Thyroid gland (tissue), 4 donors: ENCODE measurements around the gene UBXN7. TPM values are rescaled to one million over a fixed set of nuclear protein-coding genes. Genes with fewer than 3 reads are reported as not detected.

Source experiments
- DNase-seq, 2 donors: peaks; one replicate each; pipeline ENCODE4 v3.0.0-alpha.2; 2019
- H3K27ac ChIP-seq, 3 donors: fragments of 200-600 bp; sonication (generic); 1 replicate in 2 of 3; 2 replicates in 1 of 3; pipeline ENCODE4 v1.5.1; 2016 to 2019; ENCODE audit warnings: mild to moderate bottlenecking in 1 of 3, moderate library complexity in 1 of 3
- H3K27me3 ChIP-seq: fragments of 200-600 bp; sonication (generic); one replicate; pipeline ENCODE4 v1.5.1; 2019
- H3K36me3 ChIP-seq, 2 donors: fragments of 200-600 bp; sonication (generic); one replicate each; pipeline ENCODE4 v1.5.1; 2016 to 2019
- H3K4me1 ChIP-seq, 2 donors: fragments of 200-600 bp; sonication (generic); one replicate each; pipeline ENCODE4 v1.5.1; 2017 to 2019
- H3K4me3 ChIP-seq, 3 donors: fragments of 200-600 bp; sonication (generic); replicated peaks in 1 of 3; 1 replicate in 2 of 3; 2 replicates in 1 of 3; pipeline ENCODE4 v1.5.1; 2016; ENCODE audit warnings: mild to moderate bottlenecking in 1 of 3
- H3K9me3 ChIP-seq: fragments of 200-600 bp; sonication (generic); one replicate; pipeline ENCODE4 v1.5.1; 2017
- CTCF ChIP-seq, 6 experiments: fragments of 200-600 bp in 3 of 6; fragments of 450-650 bp in 3 of 6; sonication (generic) in 3 of 6; IDR thresholded peaks; one replicate each; pipeline ENCODE4 v1.5.1; 2016 to 2019; ENCODE audit warnings: antibody characterized with exemption in 6 of 6, mild to moderate bottlenecking in 2 of 6, inconsistent platforms in 1 of 6, moderate library complexity in 1 of 6
- POLR2A ChIP-seq, 2 donors: fragments of 450-650 bp; IDR thresholded peaks; one replicate each; pipeline ENCODE4 v1.6.1; 2017; ENCODE audit warnings: antibody characterized with exemption in 2 of 2, mild to moderate bottlenecking in 2 of 2, moderate library complexity in 1 of 2
- WGBS, 2 donors: methylation state at CpG; one replicate each; pipeline ENCODE4 v1.1.5; 2017; 5-methylcytosine and 5-hydroxymethylcytosine counted together
- intact Hi-C: fragments of 100-400 bp; cut with DNase I; formaldehyde crosslinking; loops from one replicate; pipeline ENCODE4 v1.15.1; 2023
- total RNA-seq, 4 donors: library from RNA; depleted of rRNA; stranded (reverse); fragments of >200 nt; gene quantifications; one replicate each; pipeline ENCODE4 v1.2.3, GENCODE V29; 2016

Gene UBXN7
- total RNA-seq, 4 donors from 2014 or later, result 16.8 to 38.4 (median 23.2) TPM

DNA sequence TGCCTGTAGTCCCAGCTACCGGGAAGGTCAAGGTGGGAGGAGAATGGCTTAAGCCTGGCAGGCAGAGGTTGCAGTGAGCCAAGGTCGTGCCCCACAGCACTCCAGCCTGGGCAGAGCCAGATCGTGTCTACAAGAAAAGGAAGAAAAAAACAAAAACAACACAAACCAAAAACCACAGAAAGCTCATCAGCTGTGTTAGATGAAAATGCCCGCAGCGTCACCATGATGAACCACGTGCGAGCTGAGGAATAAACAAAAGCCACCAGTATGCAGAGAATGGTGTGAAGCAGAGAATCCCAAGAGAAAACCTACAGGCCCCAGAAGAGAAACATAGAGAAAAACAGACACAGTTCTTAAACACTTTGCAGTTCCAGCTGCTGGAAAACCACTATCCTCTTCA lies 74.3 kb downstream of the UBXN7 start:
- 89 to 93% methylated on average over 7 of the region's 7 CpGs for WGBS, 2 donors
- TF ChIP-seq CTCF (IDR thresholded peaks at IDR 0.05) (no peak), POLR2A (IDR thresholded peaks at IDR 0.05) (no peak)
- Histone ChIP-seq H3K27ac (no peak overlapping the region), H3K36me3 (peaks cover 42 to 52% of the 10 kb centered on the region in 2 donors), H3K4me1 (no peaks in the 10 kb centered on the region), H3K9me3 (no peaks in the 10 kb centered on the region), H3K27me3 (no peaks in the 10 kb centered on the region), H3K4me3 (no peak overlapping the region)
- intact Hi-C loops, result no loop called here
- DNase-seq, result no peak

DNA sequence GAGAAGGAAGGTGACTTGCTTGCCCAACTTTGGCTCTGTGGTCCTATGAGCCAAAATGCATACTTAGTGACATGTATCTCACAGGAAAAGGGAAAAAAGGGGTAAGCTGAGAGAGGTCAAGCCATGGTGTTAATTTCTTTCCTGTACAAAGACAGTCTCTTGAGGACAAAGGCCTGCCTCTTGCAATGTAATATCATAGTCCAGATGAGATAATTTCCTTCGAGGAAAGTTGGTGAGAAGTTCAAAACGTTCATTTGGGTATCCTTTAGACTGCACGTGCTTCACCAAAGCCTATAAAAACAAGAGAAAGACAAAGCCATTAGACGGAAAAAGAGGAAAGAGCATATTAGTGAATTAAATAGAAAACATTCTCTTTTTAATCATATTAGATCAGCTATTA lies 75.7 kb downstream of the UBXN7 start:
- TF ChIP-seq POLR2A (IDR thresholded peaks at IDR 0.05), result no peak
- TF ChIP-seq CTCF (IDR thresholded peaks at IDR 0.05), result no peak
- no peaks in the 10 kb centered on the region for H3K27me3 ChIP-seq
- no peak overlapping the region for H3K27ac ChIP-seq
- no peaks in the 10 kb centered on the region for H3K9me3 ChIP-seq
- intact Hi-C loops, result no loop called here
- WGBS, 2 donors, result 77 to 78% methylated on average over 4 of the region's 4 CpGs
- DNase-seq, result no peak
- H3K36me3 ChIP-seq, result peaks cover 36 to 39% of the 10 kb centered on the region in 2 donors
- no peak overlapping the region for H3K4me3 ChIP-seq
- no peaks in the 10 kb centered on the region for H3K4me1 ChIP-seq

DNA sequence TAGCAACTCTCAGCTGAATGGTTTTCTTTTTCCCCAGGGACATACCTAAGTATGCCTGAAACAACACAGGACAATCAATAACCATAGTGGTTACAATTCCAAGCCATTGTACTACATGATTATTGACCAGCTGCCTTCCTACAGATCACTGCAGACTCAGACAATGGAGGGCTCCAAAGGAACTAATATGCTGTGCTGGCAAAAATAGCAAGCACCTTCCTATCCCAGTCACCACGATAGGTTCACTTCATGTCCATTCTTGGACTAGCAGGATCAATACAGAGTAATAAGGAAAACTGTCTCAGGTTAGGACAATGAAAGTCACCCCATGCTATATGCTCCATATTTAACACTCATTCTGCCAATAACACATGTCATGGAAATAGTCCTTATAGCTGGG lies 76.6 kb downstream of the UBXN7 start:
- Histone ChIP-seq H3K27ac (no peak overlapping the region), H3K36me3 (peaks cover 30 to 31% of the 10 kb centered on the region in 2 donors), H3K4me1 (no peaks in the 10 kb centered on the region), H3K4me3 (no peak overlapping the region), H3K9me3 (no peaks in the 10 kb centered on the region), H3K27me3 (no peaks in the 10 kb centered on the region)
- no peak for DNase-seq
- intact Hi-C loops, result no loop called here
- TF ChIP-seq CTCF (IDR thresholded peaks at IDR 0.05), result no peak
- TF ChIP-seq POLR2A (IDR thresholded peaks at IDR 0.05), result no peak
- 88 to 92% methylated on average over 1 of the region's 1 CpG for WGBS, 2 donors

DNA sequence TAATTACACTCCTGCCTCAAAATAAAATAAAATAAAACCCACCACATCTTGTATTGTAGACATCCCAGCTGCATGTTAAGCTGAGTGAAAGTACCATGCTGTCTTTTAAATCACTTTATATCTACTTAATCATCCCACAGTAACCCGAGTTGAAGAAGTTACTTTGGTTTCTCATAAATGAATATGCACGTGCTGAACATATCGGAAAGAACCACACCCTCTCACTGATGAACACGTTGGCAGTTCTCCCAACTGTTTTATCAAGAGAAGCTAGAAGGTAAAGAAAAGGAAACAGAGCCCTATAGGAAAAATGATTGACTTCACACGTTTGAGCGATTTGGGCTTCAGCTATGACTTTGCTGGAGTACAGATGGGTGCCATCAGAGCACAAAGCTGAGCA lies 78.1 kb downstream of the UBXN7 start:
- TF ChIP-seq POLR2A (IDR thresholded peaks at IDR 0.05) (no peak), CTCF (IDR thresholded peaks at IDR 0.05) (no peak)
- Histone ChIP-seq H3K9me3 (no peaks in the 10 kb centered on the region), H3K36me3 (peaks cover 26% of the 10 kb centered on the region in 2 donors), H3K27ac (no peak overlapping the region), H3K27me3 (no peaks in the 10 kb centered on the region), H3K4me3 (no peak overlapping the region), H3K4me1 (no peaks in the 10 kb centered on the region)
- 88 to 92% methylated on average over 6 of the region's 6 CpGs for WGBS, 2 donors
- no peak for DNase-seq
- intact Hi-C loops, result no loop called here

DNA sequence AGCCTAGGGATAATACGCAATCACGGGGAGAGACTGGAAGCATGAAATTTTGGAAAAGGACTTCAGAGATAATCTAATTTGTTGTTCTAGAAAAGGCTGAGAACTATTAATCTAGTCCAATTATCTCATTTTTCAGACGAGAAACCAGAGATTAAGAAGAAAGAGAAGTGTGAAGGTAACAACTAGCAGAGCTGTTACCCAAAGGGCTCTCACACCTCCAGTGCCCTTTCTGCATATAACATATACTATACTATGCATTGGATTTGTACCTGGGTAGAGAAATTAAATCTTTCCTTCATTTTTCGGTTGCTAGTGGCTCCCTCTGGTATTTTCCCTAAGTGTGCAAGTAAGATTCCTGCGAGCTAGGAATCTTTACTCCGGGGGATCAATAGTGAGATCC lies 80.7 kb downstream of the UBXN7 start:
- no peak for TF ChIP-seq CTCF (IDR thresholded peaks at IDR 0.05)
- no peak for TF ChIP-seq POLR2A (IDR thresholded peaks at IDR 0.05)
- H3K9me3 ChIP-seq, result no peaks in the 10 kb centered on the region
- no peak for DNase-seq
- intact Hi-C loops, result no loop called here
- H3K27me3 ChIP-seq, result no peaks in the 10 kb centered on the region
- no peaks in the 10 kb centered on the region for H3K4me1 ChIP-seq
- no peak overlapping the region for H3K4me3 ChIP-seq
- no peak overlapping the region for H3K27ac ChIP-seq
- WGBS, 2 donors, result 75 to 76% methylated on average over 6 of the region's 6 CpGs
- peaks cover 12 to 16% of the 10 kb centered on the region in 2 donors for H3K36me3 ChIP-seq
